ENCODE results near the gene RAMAC.

Gene RAMAC

GRCh38 chr15:83016906-83017305, 30.9 kb downstream of the RAMAC start:
- TF ChIP-seq RAD21 (IDR thresholded peaks at IDR 0.05; ENCODE audit: low read depth) (no peak), CEBPB (IDR thresholded peaks at IDR 0.05) (no peak), CREB1 (IDR thresholded peaks at IDR 0.05; ENCODE audit: low read depth) (no peak), FOXM1 (IDR thresholded peaks at IDR 0.05; ENCODE audit: borderline replicate concordance, low read depth) (no peak), MAX (IDR thresholded peaks at IDR 0.05) (no peak), EP300 (IDR thresholded peaks at IDR 0.05; ENCODE audit: borderline replicate concordance) (no peak), TEAD4 (IDR thresholded peaks at IDR 0.05) (no peak), REST (IDR thresholded peaks at IDR 0.05; ENCODE audit: low read depth) (no peak), YY1 (IDR thresholded peaks at IDR 0.05; ENCODE audit: low read depth) (no peak), USF1 (IDR thresholded peaks at IDR 0.05) (no peak), TAF1 (IDR thresholded peaks at IDR 0.05; ENCODE audit: low read depth) (no peak), NFIC (IDR thresholded peaks at IDR 0.05) (no peak), ZBTB7A (IDR thresholded peaks at IDR 0.05; ENCODE audit: low read depth) (no peak), TCF12 (IDR thresholded peaks at IDR 0.05; ENCODE audit: low read depth) (no peak), EGR1 (IDR thresholded peaks at IDR 0.05) (no peak)

GRCh38 chr15:83018436-83018835, 32.4 kb downstream of the RAMAC start:
- TF ChIP-seq FOXM1 (IDR thresholded peaks at IDR 0.05; ENCODE audit: borderline replicate concordance, low read depth) (no peak), TCF12 (IDR thresholded peaks at IDR 0.05; ENCODE audit: low read depth) (no peak), NFIC (IDR thresholded peaks at IDR 0.05) (no peak), CEBPB (IDR thresholded peaks at IDR 0.05) (no peak), YY1 (IDR thresholded peaks at IDR 0.05; ENCODE audit: low read depth) (no peak)

GRCh38 chr15:83030021-83030420, 44.0 kb downstream of the RAMAC start:
- TF ChIP-seq ZBTB7A (IDR thresholded peaks at IDR 0.05; ENCODE audit: low read depth) (no peak), NFIC (IDR thresholded peaks at IDR 0.05) (no peak), YY1 (IDR thresholded peaks at IDR 0.05; ENCODE audit: low read depth) (no peak), FOXM1 (IDR thresholded peaks at IDR 0.05; ENCODE audit: borderline replicate concordance, low read depth) (no peak), USF1 (IDR thresholded peaks at IDR 0.05) (no peak), CREB1 (IDR thresholded peaks at IDR 0.05; ENCODE audit: low read depth) (no peak), RAD21 (IDR thresholded peaks at IDR 0.05; ENCODE audit: low read depth) (no peak), EGR1 (IDR thresholded peaks at IDR 0.05) (no peak), CEBPB (IDR thresholded peaks at IDR 0.05) (no peak), TEAD4 (IDR thresholded peaks at IDR 0.05) (no peak), TCF12 (IDR thresholded peaks at IDR 0.05; ENCODE audit: low read depth) (no peak), TAF1 (IDR thresholded peaks at IDR 0.05; ENCODE audit: low read depth) (no peak), REST (IDR thresholded peaks at IDR 0.05; ENCODE audit: low read depth) (no peak), MAX (IDR thresholded peaks at IDR 0.05) (no peak), EP300 (IDR thresholded peaks at IDR 0.05; ENCODE audit: borderline replicate concordance) (no peak)

GRCh38 chr15:83036253-83036652, 50.2 kb downstream of the RAMAC start:
- TF ChIP-seq TEAD4 (IDR thresholded peaks at IDR 0.05), result no peak
- TF ChIP-seq USF1 (IDR thresholded peaks at IDR 0.05), result no peak
- TF ChIP-seq NFIC (IDR thresholded peaks at IDR 0.05), result no peak
- no peak for TF ChIP-seq CREB1 (IDR thresholded peaks at IDR 0.05; ENCODE audit: low read depth)
- TF ChIP-seq ZBTB7A (IDR thresholded peaks at IDR 0.05; ENCODE audit: low read depth), result no peak
- TF ChIP-seq CEBPB (IDR thresholded peaks at IDR 0.05), result no peak
- TF ChIP-seq TAF1 (IDR thresholded peaks at IDR 0.05; ENCODE audit: low read depth), result no peak

GRCh38 chr15:83039206-83039605, 53.2 kb downstream of the RAMAC start:
- no peak for TF ChIP-seq CREB1 (IDR thresholded peaks at IDR 0.05; ENCODE audit: low read depth)
- no peak for TF ChIP-seq TAF1 (IDR thresholded peaks at IDR 0.05; ENCODE audit: low read depth)
- TF ChIP-seq EGR1 (IDR thresholded peaks at IDR 0.05), result no peak
- TF ChIP-seq RAD21 (IDR thresholded peaks at IDR 0.05; ENCODE audit: low read depth), result no peak
- no peak for TF ChIP-seq TCF12 (IDR thresholded peaks at IDR 0.05; ENCODE audit: low read depth)
- TF ChIP-seq MAX (IDR thresholded peaks at IDR 0.05), result no peak
- no peak for TF ChIP-seq EP300 (IDR thresholded peaks at IDR 0.05; ENCODE audit: borderline replicate concordance)

Data from Ishikawa (cell line).